ENCODE results near the gene COPS4. TPM values are rescaled to one million over a fixed set of nuclear protein-coding genes. Genes with fewer than 3 reads are reported as not detected.
"Not testable (repeated sequence)": the region's sequence is repeated elsewhere in the genome, so short reads cannot be mapped to it uniquely, and the experiment has no call there.

Gene COPS4
- total and polyA plus RNA-seq, 2 of the 8 experiments (the other 6 are each of a cell fraction or from before 2014, with no cell fraction given) = 14.9 to 28.3 TPM

GRCh38 chr4:83074783-83075182 is 39.8 kb downstream of the COPS4 start:
- WGBS, 2 experiments (ENCODE audit: extremely low coverage in 1 of 2, insufficient coverage in 1 of 2, insufficient read length in 1 of 2, insufficient replicate concordance in 2 of 2, low coverage in 1 of 2, low lambda C conversion rate in 2 of 2, missing lambda C conversion rate in 1 of 2) = 93% methylated on average over 7 of the region's 7 CpGs; no CpG with 5 or more reads in 1 of the 2 experiments
- H3K18ac ChIP-seq (ENCODE audit: extremely low read depth, low read length) = not testable (repeated sequence)

More at GRCh38 chr4:83074783-83075182, 39.8 kb downstream of the COPS4 start:
- H3K4me1 ChIP-seq (replicated peaks in 1 of 4; ENCODE audit: control insufficient read depth in 3 of 4, insufficient read depth in 4 of 4, low read length in 3 of 4); H3K56ac ChIP-seq (replicated peaks; ENCODE audit: insufficient read length, low read depth, low read length); H3K23me2 ChIP-seq (ENCODE audit: low read depth, low read length); H4K20me1 ChIP-seq (replicated peaks in 1 of 2; ENCODE audit: control insufficient read depth in 1 of 2, insufficient read depth in 2 of 2, low read length in 2 of 2); DNase-seq (ENCODE audit: low read depth in 1 of 2, low spot score in 2 of 2); H3K14ac ChIP-seq (ENCODE audit: insufficient read length); H3K4me3 ChIP-seq (ENCODE audit: extremely low read depth in 1 of 4, insufficient read depth in 2 of 4, low read depth in 3 of 4, low read length in 4 of 4); H2AFZ ChIP-seq (ENCODE audit: low read length); H2BK5ac ChIP-seq (ENCODE audit: low read depth, low read length); H2BK120ac ChIP-seq (replicated peaks; ENCODE audit: low read depth, low read length); H2BK15ac ChIP-seq (ENCODE audit: low read length); H4K5ac ChIP-seq (ENCODE audit: insufficient read length, low read depth, low read length); H3K79me1 ChIP-seq (ENCODE audit: low read depth, low read length); FAIRE-seq; H3K9ac ChIP-seq (replicated peaks in 1 of 4; ENCODE audit: extremely low read depth in 1 of 4, low read depth in 3 of 4, low read length in 3 of 4); H2AK5ac ChIP-seq (ENCODE audit: low read depth, low read length); H3K9me3 ChIP-seq (ENCODE audit: insufficient read depth in 2 of 2, low read depth in 1 of 2, low read length in 1 of 2); H2BK12ac ChIP-seq (ENCODE audit: low read depth, low read length); H3K27ac ChIP-seq (ENCODE audit: low read depth, low read length); H3K79me2 ChIP-seq (ENCODE audit: control insufficient read depth in 1 of 2, insufficient read depth in 2 of 2, low read length in 2 of 2); H3K23ac ChIP-seq (ENCODE audit: insufficient read length); H4K8ac ChIP-seq (ENCODE audit: extremely low read depth, insufficient read depth, low read length); H3K4me2 ChIP-seq (ENCODE audit: insufficient read depth in 1 of 2, low read depth in 2 of 2, low read length in 2 of 2); H3K4ac ChIP-seq (replicated peaks; ENCODE audit: insufficient read length, low read depth, low read length); H2BK20ac ChIP-seq (ENCODE audit: low read length); POLR2A ChIA-PET (ENCODE audit: partially characterized antibody); H3K27me3 ChIP-seq (replicated peaks in 1 of 4; ENCODE audit: control insufficient read depth in 3 of 4, extremely low read depth in 1 of 4, insufficient read depth in 3 of 4, low read length in 3 of 4); H3K36me3 ChIP-seq (ENCODE audit: control insufficient read depth in 2 of 4, insufficient read depth in 4 of 4, low read length in 3 of 4); H4K91ac ChIP-seq (replicated peaks; ENCODE audit: insufficient read length, low read length): not testable (repeated sequence)
- CTCF ChIA-PET (ENCODE audit: partially characterized antibody) = interaction anchor here (0.6 to 3.8 kb wide), 32 partner anchors 9 to 1608 kb away, joined by 3 to 37 read pairs (median 4); partner anchors contain the start of gene COPS4
